Ovary (tissue), 9 donors: ENCODE measurements around the gene PDE1A. TPM values are rescaled to one million over a fixed set of nuclear protein-coding genes. Genes with fewer than 3 reads are reported as not detected.

ENCODE experiments used
- DNase-seq, 5 donors: peaks; one replicate each; pipeline ENCODE4 v3.0.0-alpha.2; 2019 to 2020
- H3K27ac ChIP-seq, 2 donors: fragments of 200-600 bp; one replicate each; pipeline versions ENCODE4 v1.5.1 to v1.8.0; 2019 to 2022
- H3K27me3 ChIP-seq: fragments of 200-600 bp; one replicate; pipeline ENCODE4 v1.8.0; 2022
- H3K36me3 ChIP-seq: fragments of 200-600 bp; sonication (generic); one replicate; pipeline ENCODE4 v1.5.1; 2019
- H3K4me1 ChIP-seq: one replicate; pipeline ENCODE4 v1.8.1; 2013; ENCODE audit warnings: mild to moderate bottlenecking, moderate library complexity; ENCODE audit not compliant: insufficient read depth
- H3K4me3 ChIP-seq: fragments of 200-600 bp; sonication (generic); one replicate; pipeline ENCODE4 v1.5.1; 2017
- H3K9me3 ChIP-seq, 2 donors: fragments of 200-600 bp in 1 of 2; sonication (generic) in 1 of 2; one replicate each; pipeline versions ENCODE4 v1.5.1 to v1.8.1; 2013 to 2019; ENCODE audit warnings: mild to moderate bottlenecking in 1 of 2, moderate library complexity in 1 of 2
- EP300 ChIP-seq: sonication (generic); formaldehyde crosslinking; IDR thresholded peaks from one replicate; pipeline ENCODE4 v1.6.1; 2017; ENCODE audit warnings: antibody characterized with exemption
- POLR2A ChIP-seq: fragments of 450-650 bp; IDR thresholded peaks from one replicate; pipeline ENCODE4 v1.6.1; 2017; ENCODE audit warnings: antibody characterized with exemption, mild to moderate bottlenecking, moderate library complexity
- WGBS, 3 donors: extraction: QIAGEN DNeasy Blood & Tissue Kit in 1 of 3; methylation state at CpG; one replicate each; pipeline versions ENCODE4 v1.1.5 to v1.1.7; 2013 to 2017; 5-methylcytosine and 5-hydroxymethylcytosine counted together
- intact Hi-C, 4 donors: fragments of 100-400 bp; cut with DNase I; formaldehyde crosslinking; loops; one replicate each; pipeline versions ENCODE4 v1.11.0 to v1.15.1; 2022 to 2023
- polyA plus RNA-seq, 2 donors: library from polyadenylated mRNA; stranded (reverse); fragments of 200-250 nt in 1 of 2; fragments of 350-450 nt in 1 of 2; fragmentation: Illumina TruSeq in 1 of 2; extraction: RNeasy Lipid Tissue Mini Kit (QIAGEN cat#74804) in 1 of 2; gene quantifications; one replicate each; pipeline ENCODE4 v1.2.3, GENCODE V29; 2013 to 2014
- total RNA-seq, 7 donors: library from RNA; depleted of rRNA in 2 of 7; stranded (reverse); fragments of >200 nt in 2 of 7; fragmentation: NEBNext Ultra II Directional in 3 of 7; extraction: Animal tissue kit (Norgen Biotek cat#: 25700) in 3 of 7; gene quantifications; one replicate each; pipeline versions ENCODE4 v1.1.0 to v1.2.4, GENCODE V29; 2016 to 2023
- TF ChIP-seq, protein P1 (sequence below), 3 donors: fragments of 450-650 bp in 2 of 3; fragments of 200-600 bp in 1 of 3; IDR thresholded peaks; one replicate each; pipeline versions ENCODE4 v1.5.1 to v1.8.0; 2016 to 2022; ENCODE audit warnings: antibody characterized with exemption in 3 of 3, mild to moderate bottlenecking in 1 of 3
- donor health status: DM: no; HTN: no; CAD: no; lungs with moderate emphysema.
- donor health status: DM: no; HTN: no; CAD: no.
- donor health status: Bipolar disorder and iron deficiency.
- donor health status: DM: yes; HTN: yes; CAD: no.
- donor health status: DM: no; HTN: no; CAD: no.
- donor health status: DM: yes; HTN: yes; CAD: no.

Gene PDE1A
- total and polyA plus RNA-seq, 9 donors = 2.9 to 17.8 (median 8.4) TPM

DNA sequence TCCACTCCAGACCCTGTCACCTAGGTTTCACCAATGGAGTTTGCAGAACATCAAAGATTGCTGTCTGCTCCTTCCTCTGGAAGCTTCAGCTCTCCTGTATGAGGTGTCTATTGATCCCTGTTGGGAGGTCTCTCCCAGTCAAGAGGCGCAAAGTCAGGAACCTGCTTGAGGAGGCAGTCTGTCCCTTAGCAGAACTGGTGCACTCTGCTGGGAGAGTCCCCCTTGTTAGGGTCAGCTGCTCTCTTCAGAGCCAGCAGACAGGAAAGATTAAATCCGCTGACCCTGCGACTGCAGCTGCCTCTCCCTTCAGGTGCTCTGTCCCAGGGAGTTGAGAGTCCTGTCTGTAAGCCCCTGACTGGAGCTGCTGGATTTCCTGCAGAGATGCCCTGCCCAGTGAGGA is 245.5 kb downstream of the PDE1A start:
- intact Hi-C loops = loop anchor here in 1 of 4 donors (10.0 kb wide), 1 partner anchor 473 kb away; no protein-coding TSS in a partner anchor
- H3K4me3 ChIP-seq = no peak overlapping the region
- no peaks in the 10 kb centered on the region for H3K9me3 ChIP-seq
- 97 to 98% (median 97%) methylated on average over 3 of the region's 3 CpGs for WGBS, 3 donors
- no peak overlapping the region for H3K27ac ChIP-seq
- no peak for DNase-seq
- H3K36me3 ChIP-seq = no peaks in the 10 kb centered on the region
- TF ChIP-seq POLR2A (no peak), EP300 (no peak)
- TF ChIP-seq, protein P1, sequence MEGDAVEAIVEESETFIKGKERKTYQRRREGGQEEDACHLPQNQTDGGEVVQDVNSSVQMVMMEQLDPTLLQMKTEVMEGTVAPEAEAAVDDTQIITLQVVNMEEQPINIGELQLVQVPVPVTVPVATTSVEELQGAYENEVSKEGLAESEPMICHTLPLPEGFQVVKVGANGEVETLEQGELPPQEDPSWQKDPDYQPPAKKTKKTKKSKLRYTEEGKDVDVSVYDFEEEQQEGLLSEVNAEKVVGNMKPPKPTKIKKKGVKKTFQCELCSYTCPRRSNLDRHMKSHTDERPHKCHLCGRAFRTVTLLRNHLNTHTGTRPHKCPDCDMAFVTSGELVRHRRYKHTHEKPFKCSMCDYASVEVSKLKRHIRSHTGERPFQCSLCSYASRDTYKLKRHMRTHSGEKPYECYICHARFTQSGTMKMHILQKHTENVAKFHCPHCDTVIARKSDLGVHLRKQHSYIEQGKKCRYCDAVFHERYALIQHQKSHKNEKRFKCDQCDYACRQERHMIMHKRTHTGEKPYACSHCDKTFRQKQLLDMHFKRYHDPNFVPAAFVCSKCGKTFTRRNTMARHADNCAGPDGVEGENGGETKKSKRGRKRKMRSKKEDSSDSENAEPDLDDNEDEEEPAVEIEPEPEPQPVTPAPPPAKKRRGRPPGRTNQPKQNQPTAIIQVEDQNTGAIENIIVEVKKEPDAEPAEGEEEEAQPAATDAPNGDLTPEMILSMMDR (IDR thresholded peaks at IDR 0.05) = no peak
- H3K27me3 ChIP-seq = no peaks in the 10 kb centered on the region
- H3K4me1 ChIP-seq = no peaks in the 10 kb centered on the region

DNA sequence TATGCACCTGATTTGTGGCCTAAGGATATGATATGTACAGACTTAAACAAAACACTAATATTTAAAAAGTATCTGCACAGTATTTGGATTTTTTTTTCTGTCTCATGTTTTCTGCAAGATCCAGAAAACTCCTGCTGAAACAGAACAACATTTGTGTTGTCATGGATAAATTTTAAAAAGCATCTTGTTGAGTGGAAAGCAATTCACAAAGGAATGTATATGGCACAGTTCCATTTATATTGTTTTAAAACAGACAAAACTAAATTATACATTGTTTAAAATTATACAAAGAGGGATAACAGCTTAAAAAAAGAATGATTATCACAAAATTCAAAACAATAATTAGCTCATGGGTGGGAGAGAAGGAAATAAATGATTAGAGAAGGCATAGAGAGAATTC is 247.7 kb downstream of the PDE1A start:
- DNase-seq = no peak
- H3K36me3 ChIP-seq = no peaks in the 10 kb centered on the region
- no peak overlapping the region for H3K27ac ChIP-seq
- TF ChIP-seq, protein P1 (IDR thresholded peaks at IDR 0.05) = no peak
- TF ChIP-seq POLR2A = no peak
- TF ChIP-seq EP300 = no peak
- H3K4me3 ChIP-seq = no peak overlapping the region
- no peaks in the 10 kb centered on the region for H3K9me3 ChIP-seq
- intact Hi-C loops = no loop called here
- H3K27me3 ChIP-seq = no peaks in the 10 kb centered on the region
- H3K4me1 ChIP-seq = no peaks in the 10 kb centered on the region

DNA sequence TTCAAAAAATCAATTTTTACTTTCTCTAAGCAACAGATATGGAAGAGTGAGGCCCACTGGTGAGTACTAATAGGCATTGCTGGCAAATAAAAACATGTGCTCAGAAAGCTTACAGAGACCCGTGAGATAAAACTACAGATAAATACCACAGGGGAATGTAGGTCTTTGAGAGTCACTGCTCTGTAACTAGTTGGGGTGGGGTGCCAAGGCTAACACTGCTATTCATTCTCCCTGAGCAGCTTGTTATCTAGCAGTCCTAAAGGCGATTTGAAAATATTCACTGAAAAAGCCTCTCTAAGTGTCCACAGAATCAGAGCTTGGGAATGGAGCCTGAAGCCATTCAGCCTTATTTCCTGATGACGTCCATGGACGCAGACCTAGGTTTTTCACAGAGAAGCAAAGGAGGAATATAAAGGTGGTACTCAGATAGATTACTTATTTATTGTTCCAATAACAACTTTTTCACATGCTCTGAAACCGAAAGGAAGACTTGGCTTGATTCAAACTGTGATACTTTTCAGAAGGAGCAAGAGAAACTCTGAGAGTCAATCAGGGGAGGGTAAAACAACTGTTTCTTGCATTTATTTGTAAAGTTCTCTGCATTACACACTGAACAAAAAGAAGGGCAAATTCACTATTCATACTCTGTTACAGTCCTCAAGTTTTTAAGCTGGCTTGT is 252.8 kb downstream of the PDE1A start:
- no peak overlapping the region for H3K27ac ChIP-seq
- intact Hi-C loops = no loop called here
- H3K4me1 ChIP-seq = no peaks in the 10 kb centered on the region
- DNase-seq = no peak
- H3K27me3 ChIP-seq = no peaks in the 10 kb centered on the region
- H3K4me3 ChIP-seq = no peak overlapping the region
- H3K36me3 ChIP-seq = no peaks in the 10 kb centered on the region
- H3K9me3 ChIP-seq = no peaks in the 10 kb centered on the region
- 49 to 62% (median 59%) methylated on average over 5 of the region's 5 CpGs for WGBS, 3 donors
- TF ChIP-seq EP300 (no peak), POLR2A (no peak)
- TF ChIP-seq, protein P1 (IDR thresholded peaks at IDR 0.05) = no peak

DNA sequence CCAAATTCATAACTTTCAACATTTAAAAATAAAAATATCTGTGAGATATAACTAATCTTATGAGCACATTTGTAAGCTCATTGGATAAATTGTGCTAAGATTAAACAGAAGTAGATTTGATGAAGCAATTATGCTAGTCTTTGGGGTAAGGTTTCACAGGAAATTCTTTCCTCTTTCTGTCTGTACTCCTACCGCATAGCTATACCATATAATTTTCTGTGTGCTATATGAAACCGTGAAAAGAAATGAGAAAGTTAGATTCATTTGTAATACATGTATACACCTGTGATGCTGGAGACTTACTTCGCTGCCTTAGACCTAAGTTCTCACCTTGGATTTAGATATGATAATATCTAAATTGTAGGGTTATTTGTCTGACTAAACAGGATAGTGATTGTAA is 256.5 kb downstream of the PDE1A start:
- H3K9me3 ChIP-seq = no peaks in the 10 kb centered on the region
- intact Hi-C loops = no loop called here
- H3K36me3 ChIP-seq = no peaks in the 10 kb centered on the region
- TF ChIP-seq, protein P1 (IDR thresholded peaks at IDR 0.05) = no peak
- TF ChIP-seq EP300 (no peak), POLR2A (no peak)
- DNase-seq = no peak
- no peaks in the 10 kb centered on the region for H3K27me3 ChIP-seq
- WGBS, 3 donors = 91 to 97% (median 93%) methylated on average over 3 of the region's 3 CpGs
- no peak overlapping the region for H3K27ac ChIP-seq
- no peak overlapping the region for H3K4me3 ChIP-seq
- no peaks in the 10 kb centered on the region for H3K4me1 ChIP-seq
